Measurements from ENCODE around the gene TRAF4.

- TF ChIP-seq JUND (IDR thresholded peaks at IDR 0.05), result no peak
- no peak for TF ChIP-seq SP1 (IDR thresholded peaks at IDR 0.05)
These were observed 43.5 kb upstream of the TRAF4 start for GRCh38 chr17:28700278-28700677.
